Endothelial cell (in vitro differentiated cells): ENCODE data around the gene HLA-DQB1. TPM values are rescaled to one million over a fixed set of nuclear protein-coding genes. Genes with fewer than 3 reads are reported as not detected.
"Not testable (repeated sequence)": the region's sequence is repeated elsewhere in the genome, so short reads cannot be mapped to it uniquely, and the experiment has no call there.

ENCODE experiments used
- DNase-seq: peaks from one replicate; pipeline ENCODE4 v3.0.0; 2021; ENCODE audit warnings: low spot score
- H3K27ac Mint-ChIP-seq: one replicate; pipeline ENCODE4 v1.8.0; 2021; ENCODE audit warnings: mixed read lengths, inconsistent platforms; ENCODE audit not compliant: unreplicated experiment
- H3K27me3 Mint-ChIP-seq: one replicate; pipeline ENCODE4 v1.8.0; 2021; ENCODE audit warnings: mild to moderate bottlenecking, moderate library complexity, mixed read lengths, inconsistent platforms; ENCODE audit not compliant: unreplicated experiment
- H3K36me3 Mint-ChIP-seq: one replicate; pipeline ENCODE4 v1.8.0; 2021; ENCODE audit warnings: mild to moderate bottlenecking, low read depth, mixed read lengths, inconsistent platforms; ENCODE audit not compliant: unreplicated experiment
- H3K4me1 Mint-ChIP-seq: one replicate; pipeline ENCODE4 v1.8.0; 2021; ENCODE audit warnings: mild to moderate bottlenecking, mixed read lengths, inconsistent platforms; ENCODE audit not compliant: unreplicated experiment
- H3K4me3 Mint-ChIP-seq: one replicate; pipeline ENCODE4 v1.8.0; 2021; ENCODE audit warnings: mild to moderate bottlenecking, mixed read lengths, inconsistent platforms; ENCODE audit not compliant: unreplicated experiment
- H3K9me3 Mint-ChIP-seq: one replicate; pipeline ENCODE4 v1.8.0; 2021; ENCODE audit warnings: mixed read lengths, inconsistent platforms; ENCODE audit not compliant: unreplicated experiment
- CTCF ChIP-seq: fragments of 200-600 bp; sonication (generic); IDR thresholded peaks from one replicate; pipeline ENCODE4 v1.5.0; 2021; ENCODE audit warnings: antibody characterized with exemption; ENCODE audit not compliant: unreplicated experiment
- total RNA-seq: library from RNA; stranded (reverse); fragmentation: NEBNext Ultra II Directional; extraction: Animal tissue kit (Norgen Biotek cat#: 25700); gene quantifications from one replicate; pipeline ENCODE4 v1.2.1, GENCODE V29; 2021; ENCODE audit not compliant: unreplicated experiment

HLA-DQB1 gene
- total RNA-seq, 1 donor from 2014 or later, result 22.0 TPM

GRCh38 chr6:32637219-32637880, 29.1 kb downstream of the HLA-DQB1 start, which contains the start of gene HLA-DQA1:
Gene HLA-DQA1 (plus strand): TSS chr6:32637406. CDS start chr6:32637459, 53 bp downstream.
- DNase-seq, result no peak
- H3K4me3 Mint-ChIP-seq, result no peak within 1 kb of the TSS
- no peaks in the 10 kb centered on the region for H3K27me3 Mint-ChIP-seq
- no peak for TF ChIP-seq CTCF
- no peaks in the 10 kb centered on the region for H3K9me3 Mint-ChIP-seq
- H3K27ac Mint-ChIP-seq, result no peak within 1 kb of the TSS
- H3K36me3 Mint-ChIP-seq, result no peaks in the 10 kb centered on the region
- no peaks in the 10 kb centered on the region for H3K4me1 Mint-ChIP-seq

- peaks cover 1% of the 10 kb centered on the region for H3K27me3 Mint-ChIP-seq
Observed at GRCh38 chr6:32635526-32636123, 30.8 kb downstream of the HLA-DQB1 start.

GRCh38 chr6:32629793-32630192, 36.7 kb downstream of the HLA-DQB1 start:
- H3K4me1 Mint-ChIP-seq, H3K4me3 Mint-ChIP-seq, H3K9me3 Mint-ChIP-seq, DNase-seq, H3K36me3 Mint-ChIP-seq, H3K27ac Mint-ChIP-seq, H3K27me3 Mint-ChIP-seq: not testable (repeated sequence)

More at GRCh38 chr6:32635526-32636123, 30.8 kb downstream of the HLA-DQB1 start:
- no peak for DNase-seq
- Mint-ChIP-seq H3K9me3 (no peaks in the 10 kb centered on the region), H3K27ac (no peak overlapping the region), H3K4me3 (no peak overlapping the region), H3K36me3 (no peaks in the 10 kb centered on the region), H3K4me1 (no peaks in the 10 kb centered on the region)
- no peak for TF ChIP-seq CTCF

DNA sequence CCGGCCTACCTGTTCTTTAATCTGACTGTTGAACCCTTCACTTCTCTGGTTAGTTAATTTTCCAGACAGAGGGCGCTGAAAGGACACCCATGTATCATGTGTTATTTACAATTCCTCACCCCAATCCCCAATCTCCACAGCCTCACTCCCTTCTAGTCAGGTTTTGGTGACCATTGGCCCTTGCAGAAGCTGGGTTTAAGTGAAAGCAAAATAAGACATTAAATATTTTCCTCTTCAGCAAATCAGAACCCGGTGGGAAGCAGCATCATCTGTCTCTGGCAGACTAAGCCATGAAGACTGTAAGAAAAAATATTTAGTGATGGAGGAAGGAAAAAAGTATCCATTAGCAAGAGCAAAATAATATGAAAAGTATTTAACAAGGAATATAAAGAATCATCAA, 38.6 kb downstream of the HLA-DQB1 start:
- Mint-ChIP-seq H3K27ac (no peak overlapping the region), H3K36me3 (no peaks in the 10 kb centered on the region), H3K9me3 (no peaks in the 10 kb centered on the region), H3K27me3 (peaks cover 1% of the 10 kb centered on the region), H3K4me3 (no peak overlapping the region), H3K4me1 (no peaks in the 10 kb centered on the region)
- no peak for TF ChIP-seq CTCF
- DNase-seq, result no peak

- H3K4me3 Mint-ChIP-seq, result no peak overlapping the region
- no peak overlapping the region for H3K27ac Mint-ChIP-seq
- DNase-seq, result no peak
- H3K4me1 Mint-ChIP-seq, result no peaks in the 10 kb centered on the region
- H3K9me3 Mint-ChIP-seq, result no peaks in the 10 kb centered on the region
- H3K27me3 Mint-ChIP-seq, result peaks cover 1% of the 10 kb centered on the region
- no peaks in the 10 kb centered on the region for H3K36me3 Mint-ChIP-seq
- TF ChIP-seq CTCF, result no peak
Observed at GRCh38 chr6:32627249-32627648, 39.2 kb downstream of the HLA-DQB1 start.
